Esophagus muscularis mucosa (tissue), 4 donors: ENCODE data around the gene IL11.

Experiments
- CTCF ChIP-seq, 3 experiments: fragments of 200-600 bp in 2 of 3; fragments of 450-650 bp in 1 of 3; sonication (generic) in 2 of 3; IDR thresholded peaks; one replicate each; pipeline ENCODE4 v1.5.1; 2017 to 2019; ENCODE audit warnings: antibody characterized with exemption in 3 of 3, mild to moderate bottlenecking in 2 of 3, moderate library complexity in 1 of 3
- EP300 ChIP-seq: sonication (generic); formaldehyde crosslinking; IDR thresholded peaks from one replicate; pipeline ENCODE4 v1.6.1; 2017; ENCODE audit warnings: antibody characterized with exemption
- POLR2A ChIP-seq: fragments of 450-650 bp; IDR thresholded peaks from one replicate; pipeline ENCODE4 v1.6.1; 2017; ENCODE audit warnings: antibody characterized with exemption, moderate library complexity, mild to moderate bottlenecking, low read depth
- POLR2AphosphoS5 ChIP-seq, 2 donors: sonication (generic); formaldehyde crosslinking; IDR thresholded peaks; one replicate each; pipeline ENCODE4 v1.6.1; 2017; ENCODE audit warnings: antibody characterized with exemption in 2 of 2

DNA sequence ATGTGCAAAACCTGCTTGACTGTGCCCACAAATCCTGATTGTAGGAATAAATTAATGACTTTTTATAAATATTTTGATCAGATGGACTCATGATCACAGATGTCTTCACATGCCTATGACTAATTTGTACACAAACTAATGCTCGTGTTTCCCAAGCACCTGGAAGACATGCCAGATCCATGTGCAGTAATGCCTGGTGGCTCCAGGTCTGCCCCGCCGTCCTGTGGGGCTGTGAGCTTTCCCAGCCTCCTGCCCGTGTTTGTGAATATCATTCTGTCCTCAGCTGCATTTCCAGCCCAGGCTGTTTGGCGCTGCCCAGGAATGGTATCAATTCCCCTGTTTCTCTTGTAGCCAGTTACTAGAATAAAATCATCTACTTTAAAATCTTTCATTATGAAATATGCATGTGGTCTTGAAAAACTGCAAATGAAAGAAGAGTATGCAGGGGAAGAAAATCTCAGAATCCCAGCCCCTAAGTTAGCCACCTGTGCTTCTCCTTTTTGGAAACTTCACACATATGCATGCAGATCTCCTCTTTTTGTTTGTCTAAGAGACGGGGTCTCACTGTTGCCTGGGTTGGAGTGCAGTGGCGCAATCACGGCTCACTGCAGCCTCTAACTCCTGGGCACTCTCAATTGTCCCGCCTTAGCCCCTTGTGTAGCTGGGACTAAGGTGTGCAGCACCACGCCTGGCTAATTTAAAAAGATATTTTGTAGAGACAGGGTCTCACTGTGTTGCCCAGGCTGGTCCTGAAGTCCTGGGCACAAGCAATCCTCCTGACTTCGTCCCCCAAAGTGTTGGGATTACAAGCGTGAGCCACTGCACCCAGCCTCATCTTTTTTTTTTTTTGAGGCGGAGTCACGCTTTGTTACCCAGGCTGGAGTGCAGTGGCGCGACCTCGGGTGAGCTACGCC, 21.7 kb upstream of the IL11 start:
- TF ChIP-seq CTCF (IDR thresholded peaks at IDR 0.05) (no peak), POLR2A (no peak), POLR2AphosphoS5 (IDR thresholded peaks at IDR 0.05) (peak in 1 of 2 donors; percentile 18), EP300 (no peak)
